SU-DHL-6 (cell line): Measurements from ENCODE around the gene MAPK8.

ENCODE experiments used
- H2AFZ ChIP-seq: fragments of 200-600 bp; sonication (generic); 2 replicates; pipeline ENCODE4 v1.6.1; 2014; ENCODE audit warnings: low read depth, mild to moderate bottlenecking, moderate library complexity, mixed read lengths, antibody characterized with exemption, low read length; ENCODE audit not compliant: severe bottlenecking
- H3F3A ChIP-seq: fragments of 200-600 bp; shearing (Covaris generic); 2 replicates; pipeline ENCODE4 v1.6.0; 2016; ENCODE audit warnings: antibody characterized with exemption, mild to moderate bottlenecking; ENCODE audit not compliant: insufficient read depth
- H3K27ac ChIP-seq: fragments of 200-600 bp; sonication (generic); 2 replicates; pipeline ENCODE4 v1.5.1; 2016; ENCODE audit warnings: low read depth, mild to moderate bottlenecking, low read length, moderate library complexity, mixed read lengths
- H3K27me3 ChIP-seq: fragments of 200-600 bp; sonication (generic), shearing (Covaris generic); 2 replicates; pipeline ENCODE4 v1.6.0; 2014; ENCODE audit warnings: mild to moderate bottlenecking, low read length
- H3K36me3 ChIP-seq: fragments of 200-600 bp; sonication (generic); 2 replicates; pipeline ENCODE4 v1.6.1; 2014; ENCODE audit warnings: mild to moderate bottlenecking, low read length, mixed read lengths
- H3K4me2 ChIP-seq: fragments of 300-600, 200-600 bp; shearing (Covaris generic), sonication (generic); 2 replicates; pipeline ENCODE4 v1.6.0; 2014; ENCODE audit warnings: low read length, low read depth, mild to moderate bottlenecking; ENCODE audit not compliant: poor library complexity, severe bottlenecking
- H3K4me3 ChIP-seq: fragments of 200-600 bp; sonication (generic); 2 replicates; pipeline ENCODE4 v1.5.1; 2014; ENCODE audit warnings: antibody characterized with exemption, low read length, mild to moderate bottlenecking, mixed read lengths; ENCODE audit not compliant: insufficient read depth, poor library complexity, severe bottlenecking
- H3K79me2 ChIP-seq: fragments of 200-600 bp; sonication (generic); 2 replicates; pipeline ENCODE4 v1.6.1; 2014; ENCODE audit warnings: mild to moderate bottlenecking, low read length, moderate library complexity; ENCODE audit not compliant: insufficient read depth
- H3K9ac ChIP-seq: fragments of 200-600 bp; sonication (generic); 2 replicates; pipeline ENCODE4 v1.7.0; 2014; ENCODE audit warnings: mild to moderate bottlenecking, low read length
- H3K9me2 ChIP-seq: fragments of 200-600 bp; sonication (generic); replicated peaks from 2 replicates; pipeline ENCODE4 v1.6.1; 2014; ENCODE audit warnings: low read length; ENCODE audit not compliant: insufficient read depth
- H3K9me3 ChIP-seq: fragments of 200-600 bp; sonication (generic); 2 replicates; pipeline ENCODE4 v1.6.1; 2014; ENCODE audit warnings: low read length, mixed read lengths; ENCODE audit not compliant: insufficient read depth
- H4K20me1 ChIP-seq: fragments of 200-600 bp; sonication (generic); 2 replicates; pipeline ENCODE4 v1.6.1; 2014; ENCODE audit warnings: low read depth, mild to moderate bottlenecking, antibody characterized with exemption, low read length, moderate library complexity, mixed read lengths
- EZH2phosphoT487 ChIP-seq: fragments of 200-600 bp; sonication (generic), shearing (Covaris generic); conservative IDR thresholded peaks from 2 replicates; pipeline ENCODE4 v1.6.1; 2018; ENCODE audit warnings: mild to moderate bottlenecking, antibody characterized with exemption, low read length, moderate library complexity, mixed read lengths
- TF ChIP-seq, protein P1 (sequence below): fragments of 200-600 bp; sonication (generic); IDR thresholded peaks from one replicate; pipeline ENCODE4 v1.5.1; 2017; ENCODE audit warnings: antibody characterized with exemption, mild to moderate bottlenecking, low read length, moderate library complexity; ENCODE audit not compliant: insufficient read depth, poor library complexity, severe bottlenecking

The MAPK8 gene

DNA sequence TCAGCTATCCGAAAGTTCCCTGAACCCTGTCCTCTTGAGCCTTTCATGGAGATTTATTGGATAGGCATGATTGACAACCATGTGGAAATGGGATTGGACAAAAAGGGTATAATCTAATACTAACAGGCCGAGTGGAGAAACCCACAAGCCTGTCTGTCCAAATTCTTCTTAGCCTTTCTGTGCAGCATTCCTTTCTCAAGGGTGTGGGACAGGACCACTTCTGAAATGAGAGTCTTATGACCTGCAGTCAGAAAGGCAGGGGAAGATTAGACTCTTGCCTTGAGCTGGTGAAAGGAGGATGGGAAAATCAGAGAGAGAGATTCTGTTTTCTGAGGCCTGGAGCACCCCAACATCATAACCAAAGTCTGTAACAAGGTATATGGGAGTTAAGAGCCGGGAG, 85.5 kb downstream of the MAPK8 start:
- Histone ChIP-seq H3K9ac (no peak overlapping the region), H3K36me3 (no peaks in the 10 kb centered on the region), H3F3A (no peaks in the 10 kb centered on the region), H3K4me3 (no peak overlapping the region), H3K9me3 (no peaks in the 10 kb centered on the region), H3K27ac (no peak overlapping the region), H3K9me2 (no peaks in the 10 kb centered on the region), H4K20me1 (peaks cover 11% of the 10 kb centered on the region; the same call in 1 of the 2 replicates), H3K4me2 (no peak overlapping the region), H2AFZ (no peak overlapping the region), H3K27me3 (no peaks in the 10 kb centered on the region), H3K79me2 (no peaks in the 10 kb centered on the region)
- TF ChIP-seq, protein P1, sequence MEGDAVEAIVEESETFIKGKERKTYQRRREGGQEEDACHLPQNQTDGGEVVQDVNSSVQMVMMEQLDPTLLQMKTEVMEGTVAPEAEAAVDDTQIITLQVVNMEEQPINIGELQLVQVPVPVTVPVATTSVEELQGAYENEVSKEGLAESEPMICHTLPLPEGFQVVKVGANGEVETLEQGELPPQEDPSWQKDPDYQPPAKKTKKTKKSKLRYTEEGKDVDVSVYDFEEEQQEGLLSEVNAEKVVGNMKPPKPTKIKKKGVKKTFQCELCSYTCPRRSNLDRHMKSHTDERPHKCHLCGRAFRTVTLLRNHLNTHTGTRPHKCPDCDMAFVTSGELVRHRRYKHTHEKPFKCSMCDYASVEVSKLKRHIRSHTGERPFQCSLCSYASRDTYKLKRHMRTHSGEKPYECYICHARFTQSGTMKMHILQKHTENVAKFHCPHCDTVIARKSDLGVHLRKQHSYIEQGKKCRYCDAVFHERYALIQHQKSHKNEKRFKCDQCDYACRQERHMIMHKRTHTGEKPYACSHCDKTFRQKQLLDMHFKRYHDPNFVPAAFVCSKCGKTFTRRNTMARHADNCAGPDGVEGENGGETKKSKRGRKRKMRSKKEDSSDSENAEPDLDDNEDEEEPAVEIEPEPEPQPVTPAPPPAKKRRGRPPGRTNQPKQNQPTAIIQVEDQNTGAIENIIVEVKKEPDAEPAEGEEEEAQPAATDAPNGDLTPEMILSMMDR = no peak
- no peak for TF ChIP-seq EZH2phosphoT487

DNA sequence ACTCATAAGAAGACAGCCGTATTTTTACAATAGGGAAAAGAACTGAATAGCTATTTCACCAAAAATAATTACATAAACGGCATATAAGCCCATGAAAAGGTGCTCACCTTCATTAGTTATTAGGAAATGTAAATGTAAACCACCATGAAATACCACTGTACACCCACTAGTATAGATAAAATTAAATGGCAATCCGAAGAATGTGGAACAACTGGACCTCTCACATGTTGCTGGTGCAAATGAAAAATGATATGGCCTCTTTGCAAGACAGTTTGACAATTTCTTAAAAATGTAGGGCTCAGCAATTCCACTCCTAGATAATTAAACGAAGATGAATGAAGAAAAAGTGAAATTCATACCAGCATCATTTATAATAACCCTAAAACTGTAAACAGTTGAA, 91.8 kb downstream of the MAPK8 start:
- H2AFZ ChIP-seq = no peak overlapping the region
- H3K79me2 ChIP-seq = no peaks in the 10 kb centered on the region
- no peaks in the 10 kb centered on the region for H3F3A ChIP-seq
- H3K27ac ChIP-seq = no peak overlapping the region
- peaks cover 16% of the 10 kb centered on the region; the same call in 1 of the 2 replicates for H4K20me1 ChIP-seq
- H3K9me2 ChIP-seq = no peaks in the 10 kb centered on the region
- H3K27me3 ChIP-seq = no peaks in the 10 kb centered on the region
- TF ChIP-seq, protein P1 = no peak
- TF ChIP-seq EZH2phosphoT487 = no peak
- no peaks in the 10 kb centered on the region for H3K9me3 ChIP-seq
- H3K36me3 ChIP-seq = no peaks in the 10 kb centered on the region
- no peak overlapping the region for H3K4me2 ChIP-seq
- no peak overlapping the region for H3K4me3 ChIP-seq
- no peak overlapping the region for H3K9ac ChIP-seq

DNA sequence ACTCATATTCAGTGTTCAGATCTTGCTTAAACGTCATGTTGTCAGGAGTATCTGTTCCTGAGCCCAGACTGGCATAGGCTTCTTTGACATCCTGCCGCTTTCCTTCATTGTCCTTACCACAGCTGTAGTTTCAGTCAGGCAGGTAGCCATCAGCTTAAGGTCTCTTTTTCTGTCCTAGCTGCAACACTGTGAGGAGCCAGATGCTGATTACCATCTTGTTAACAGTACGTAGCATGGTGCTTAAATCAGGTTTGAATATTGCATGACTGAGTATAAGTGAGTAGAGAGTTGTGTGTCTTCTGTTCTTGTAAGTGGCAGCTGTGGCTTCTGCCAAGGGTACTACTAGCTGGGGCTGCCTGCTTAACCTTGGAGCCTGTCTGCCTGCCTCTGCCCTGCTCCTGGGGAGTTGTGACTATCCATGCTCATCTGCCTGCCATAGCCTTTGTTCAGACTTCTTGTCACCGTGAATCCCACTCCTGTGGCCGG, 92.6 kb downstream of the MAPK8 start:
- Histone ChIP-seq H2AFZ (no peak overlapping the region), H3K4me2 (no peak overlapping the region), H3K4me3 (no peak overlapping the region), H3K79me2 (no peaks in the 10 kb centered on the region), H3K36me3 (no peaks in the 10 kb centered on the region), H3K9me3 (no peaks in the 10 kb centered on the region), H3F3A (no peaks in the 10 kb centered on the region), H3K27ac (no peak overlapping the region), H3K9ac (no peak overlapping the region), H3K27me3 (no peaks in the 10 kb centered on the region), H4K20me1 (peaks cover 15% of the 10 kb centered on the region; the same call in 1 of the 2 replicates), H3K9me2 (no peaks in the 10 kb centered on the region)
- TF ChIP-seq EZH2phosphoT487 = no peak
- TF ChIP-seq, protein P1 = no peak
